Activated CD4-positive, CD25-positive, alpha-beta regulatory T cell treated with anti-CD3 and anti-CD28 coated beads, Interleukin-2, amount 50 U/mL, for 24 hours (primary cell): ENCODE measurements around the gene CAPN8.
A peak's percentile ranks its signal among the peaks of the same experiment; 100 is the strongest.

ENCODE experiments used
- ATAC-seq, 2 donors: fragments of 150-1000 bp; cut with Tn5 transposase; one replicate each; pipeline ENCODE4 v1.10.0; 2021; ENCODE audit warnings: mild to moderate bottlenecking in 1 of 2, moderate library complexity in 1 of 2

The CAPN8 gene

GRCh38 chr1:223702735-223703667 lies 37.5 kb upstream of the CAPN8 start:
- ATAC-seq = peak; percentile 64 to 75

GRCh38 chr1:223700942-223701637 lies 35.6 kb upstream of the CAPN8 start:
- ATAC-seq = peak; percentile 68 to 71

GRCh38 chr1:223700388-223700918 lies 35.0 kb upstream of the CAPN8 start:
- ATAC-seq = no peak

GRCh38 chr1:223695941-223696340 lies 30.4 kb upstream of the CAPN8 start:
- no peak for ATAC-seq

- ATAC-seq = no peak
Observed at GRCh38 chr1:223695014-223695548, 29.6 kb upstream of the CAPN8 start.

- no peak for ATAC-seq
Observed at GRCh38 chr1:223691121-223691520, 25.6 kb upstream of the CAPN8 start.

- no peak for ATAC-seq
Observed at GRCh38 chr1:223684488-223684792, 18.9 kb upstream of the CAPN8 start.

GRCh38 chr1:223683586-223684487 lies 18.3 kb upstream of the CAPN8 start:
- peak in 1 of 2 donors; percentile 43 for ATAC-seq

- peak; percentile 24 to 28 for ATAC-seq
Observed at GRCh38 chr1:223682502-223682901, 17.0 kb upstream of the CAPN8 start.

GRCh38 chr1:223680188-223680587 lies 14.7 kb upstream of the CAPN8 start:
- no peak for ATAC-seq

GRCh38 chr1:223678841-223679240 lies 13.3 kb upstream of the CAPN8 start:
- ATAC-seq = no peak

- ATAC-seq = no peak
Observed at GRCh38 chr1:223674119-223674890, 8.8 kb upstream of the CAPN8 start.

- ATAC-seq = no peak
Observed at GRCh38 chr1:223670458-223671159, 5.1 kb upstream of the CAPN8 start.

- no peak for ATAC-seq
Observed at GRCh38 chr1:223669003-223669795, 3.7 kb upstream of the CAPN8 start.

- no peak for ATAC-seq
Observed at GRCh38 chr1:223667484-223668182, 2.1 kb upstream of the CAPN8 start.

GRCh38 chr1:223664106-223664505 lies 1.4 kb downstream of the CAPN8 start:
- no peak for ATAC-seq

GRCh38 chr1:223662943-223663342 lies 2.6 kb downstream of the CAPN8 start:
- no peak for ATAC-seq

GRCh38 chr1:223659711-223660110 lies 5.8 kb downstream of the CAPN8 start:
- ATAC-seq = no peak

GRCh38 chr1:223657978-223658377 lies 7.5 kb downstream of the CAPN8 start:
- ATAC-seq = no peak
